H1 (cell line): Measurements from ENCODE around the gene LPO. TPM values are rescaled to one million over a fixed set of nuclear protein-coding genes. Genes with fewer than 3 reads are reported as not detected.

Experiments used
- CTCF ChIA-PET: fragments of 300-600 bp; sonication (Branson Sonifier 250); formaldehyde crosslinking; loops from one replicate; lab custom pipeline; 2021; ENCODE audit not compliant: partially characterized antibody; lab: Charles Lee
- POLR2A ChIA-PET: fragments of 300-600 bp; sonication (Branson Sonifier 250); formaldehyde crosslinking; loops from one replicate; lab custom pipeline; 2021; ENCODE audit warnings: inconsistent platforms; ENCODE audit not compliant: partially characterized antibody; lab: Charles Lee
- DNase-seq, 2 experiments: peaks; one replicate each; pipeline versions ENCODE4 v3.0.0 to v3.0.0-alpha.2; 2010 to 2022; ENCODE audit warnings: low spot score in 2 of 2, low read depth in 1 of 2, mixed read lengths in 1 of 2
- FAIRE-seq: peaks from 2 replicates; lab custom pipeline; 2011; peaks lifted over from hg19 to GRCh38; lab: Jason Lieb, UNC
- H2AFZ ChIP-seq: 2 replicates; pipeline ENCODE4 v1.8.1; 2012; ENCODE audit warnings: low read length, inconsistent platforms
- H2AK5ac ChIP-seq: 2 replicates; pipeline ENCODE4 v1.6.1; 2013; ENCODE audit warnings: low read depth, low read length
- H2BK120ac ChIP-seq: replicated peaks from 2 replicates; pipeline ENCODE3; 2013; ENCODE audit warnings: low read depth, low read length, inconsistent platforms
- H2BK12ac ChIP-seq: 2 replicates; pipeline ENCODE4 v1.6.1; 2013; ENCODE audit warnings: low read depth, low read length
- H2BK15ac ChIP-seq: 2 replicates; pipeline ENCODE4 v1.6.1; 2013; ENCODE audit warnings: low read length
- H2BK20ac ChIP-seq: 2 replicates; pipeline ENCODE4 v1.6.1; 2013; ENCODE audit warnings: low read length
- H2BK5ac ChIP-seq: 2 replicates; pipeline ENCODE4 v1.6.1; 2013; ENCODE audit warnings: low read depth, low read length
- H3K14ac ChIP-seq: 2 replicates; pipeline ENCODE4 v1.6.1; 2013; ENCODE audit warnings: inconsistent platforms; ENCODE audit not compliant: insufficient read length
- H3K18ac ChIP-seq: 2 replicates; pipeline ENCODE4 v1.6.1; 2013; ENCODE audit warnings: low read length; ENCODE audit errors: extremely low read depth
- H3K23ac ChIP-seq: 2 replicates; pipeline ENCODE4 v1.6.1; 2013; ENCODE audit warnings: inconsistent platforms; ENCODE audit not compliant: insufficient read length
- H3K23me2 ChIP-seq: 2 replicates; pipeline ENCODE4 v1.6.1; 2013; ENCODE audit warnings: low read depth, low read length
- H3K27ac ChIP-seq: 2 replicates; pipeline ENCODE4 v1.6.1; 2011; ENCODE audit warnings: low read depth, low read length, inconsistent platforms
- H3K27me3 ChIP-seq, 4 experiments: replicated peaks in 1 of 4; 1 replicate in 1 of 4; 2 replicates in 3 of 4; pipeline versions ENCODE4 v1.6.1 to v1.8.1; 2011 to 2013; ENCODE audit warnings: low read length in 3 of 4, mild to moderate bottlenecking in 3 of 4, inconsistent platforms in 2 of 4, mixed read lengths in 2 of 4, moderate library complexity in 1 of 4; ENCODE audit not compliant: control insufficient read depth in 3 of 4, insufficient read depth in 3 of 4; ENCODE audit errors: extremely low read depth in 1 of 4
- H3K36me3 ChIP-seq, 4 experiments: 2 replicates each; pipeline versions ENCODE4 v1.6.1 to v1.8.1; 2011 to 2013; ENCODE audit warnings: mild to moderate bottlenecking in 4 of 4, low read length in 3 of 4, moderate library complexity in 2 of 4, control low read depth in 1 of 4, inconsistent platforms in 1 of 4; ENCODE audit not compliant: insufficient read depth in 4 of 4, control insufficient read depth in 2 of 4
- H3K4ac ChIP-seq: replicated peaks from 2 replicates; pipeline ENCODE3; 2013; ENCODE audit warnings: low read length, low read depth, mixed read lengths, inconsistent platforms; ENCODE audit not compliant: insufficient read length
- H3K4me1 ChIP-seq, 4 experiments: replicated peaks in 1 of 4; 1 replicate in 1 of 4; 2 replicates in 3 of 4; pipeline versions ENCODE4 v1.6.1 to v1.8.1; 2011 to 2013; ENCODE audit warnings: low read length in 3 of 4, inconsistent platforms in 2 of 4, mixed read lengths in 1 of 4; ENCODE audit not compliant: insufficient read depth in 4 of 4, control insufficient read depth in 3 of 4
- H3K4me2 ChIP-seq, 2 experiments: 2 replicates each; pipeline versions ENCODE4 v1.6.1 to v1.8.1; 2011 to 2013; ENCODE audit warnings: low read depth in 2 of 2, low read length in 2 of 2, control low read depth in 1 of 2, inconsistent platforms in 1 of 2, mild to moderate bottlenecking in 1 of 2; ENCODE audit not compliant: insufficient read depth in 1 of 2
- H3K4me3 ChIP-seq, 4 experiments: fragments of 200-600, 300-600 bp in 1 of 4; sonication (generic), shearing (Covaris generic), sonication (Bioruptor Twin) in 1 of 4; 2 replicates each; pipeline versions ENCODE4 v1.5.1 to v1.8.1; 2011 to 2016; ENCODE audit warnings: low read length in 4 of 4, low read depth in 3 of 4, control low read depth in 2 of 4, inconsistent platforms in 2 of 4, mild to moderate bottlenecking in 2 of 4, mixed read lengths in 1 of 4, moderate library complexity in 1 of 4; ENCODE audit not compliant: insufficient read depth in 2 of 4; ENCODE audit errors: extremely low read depth in 1 of 4
- H3K56ac ChIP-seq: replicated peaks from 2 replicates; pipeline ENCODE3; 2013; ENCODE audit warnings: low read depth, mild to moderate bottlenecking, mixed read lengths, low read length, inconsistent platforms; ENCODE audit not compliant: insufficient read length
- H3K79me1 ChIP-seq: 2 replicates; pipeline ENCODE4 v1.6.1; 2013; ENCODE audit warnings: low read depth, low read length, control low read depth
- H3K79me2 ChIP-seq, 2 experiments: 2 replicates each; pipeline versions ENCODE4 v1.6.1 to v1.8.1; 2012 to 2013; ENCODE audit warnings: low read length in 2 of 2, mild to moderate bottlenecking in 2 of 2, inconsistent platforms in 1 of 2; ENCODE audit not compliant: insufficient read depth in 2 of 2, control insufficient read depth in 1 of 2
- H3K9ac ChIP-seq, 4 experiments: replicated peaks in 1 of 4; 1 replicate in 1 of 4; 2 replicates in 3 of 4; pipeline versions ENCODE4 v1.6.1 to v1.8.1; 2011 to 2013; ENCODE audit warnings: low read depth in 3 of 4, low read length in 3 of 4, control low read depth in 2 of 4, mild to moderate bottlenecking in 2 of 4, moderate library complexity in 2 of 4, inconsistent platforms in 1 of 4; ENCODE audit errors: extremely low read depth in 1 of 4
- H3K9me3 ChIP-seq, 2 experiments: 2 replicates each; pipeline versions ENCODE4 v1.6.1 to v1.8.1; 2012 to 2013; ENCODE audit warnings: mild to moderate bottlenecking in 2 of 2, moderate library complexity in 2 of 2, control low read depth in 1 of 2, inconsistent platforms in 1 of 2, low read depth in 1 of 2, low read length in 1 of 2, mixed read lengths in 1 of 2; ENCODE audit not compliant: insufficient read depth in 2 of 2
- H4K20me1 ChIP-seq, 2 experiments: replicated peaks in 1 of 2; 2 replicates each; pipeline versions ENCODE3 to v1.8.1; 2011 to 2013; ENCODE audit warnings: inconsistent platforms in 2 of 2, low read length in 2 of 2, mild to moderate bottlenecking in 1 of 2; ENCODE audit not compliant: insufficient read depth in 2 of 2, control insufficient read depth in 1 of 2
- H4K5ac ChIP-seq: 2 replicates; pipeline ENCODE4 v1.6.1; 2013; ENCODE audit warnings: low read length, low read depth, mixed read lengths, inconsistent platforms; ENCODE audit not compliant: insufficient read length
- H4K8ac ChIP-seq: 2 replicates; pipeline ENCODE4 v1.8.0; 2013; ENCODE audit warnings: mild to moderate bottlenecking, moderate library complexity, low read length, inconsistent platforms; ENCODE audit not compliant: insufficient read depth; ENCODE audit errors: extremely low read depth
- H4K91ac ChIP-seq: replicated peaks from 2 replicates; pipeline ENCODE3; 2013; ENCODE audit warnings: low read length, mixed read lengths, inconsistent platforms; ENCODE audit not compliant: insufficient read length
- CREB1 ChIP-seq: IDR thresholded peaks from 2 replicates; pipeline ENCODE4 v1.6.1; 2012; ENCODE audit warnings: inconsistent platforms
- JUND ChIP-seq: IDR thresholded peaks from 2 replicates; pipeline ENCODE4 v1.6.1; 2011; ENCODE audit warnings: mild to moderate bottlenecking, improper control_type of control experiment, low read length
- WGBS, 2 experiments: shearing (Covaris generic) in 1 of 2; methylation state at CpG; one replicate each; pipeline versions ENCODE4 v1.1.6 to v1.1.7; 2013 to 2015; ENCODE audit warnings: low lambda C conversion rate in 2 of 2, mixed read lengths in 2 of 2, inconsistent platforms in 1 of 2, low coverage in 1 of 2, missing lambda C conversion rate in 1 of 2; ENCODE audit not compliant: insufficient replicate concordance in 2 of 2, insufficient coverage in 1 of 2, insufficient read length in 1 of 2; ENCODE audit errors: extremely low coverage in 1 of 2, missing lambda C conversion rate in 1 of 2; 5-methylcytosine and 5-hydroxymethylcytosine counted together
- polyA plus RNA-seq, 7 experiments: library from polyadenylated mRNA; depleted of rRNA in 3 of 7; stranded (reverse) in 5 of 7; unstranded in 2 of 7; fragments of >200 nt in 5 of 7; fragments of 200-250 nt in 2 of 7; gene quantifications; 1 replicate in 5 of 7; 2 replicates in 1 of 7; 4 replicates in 1 of 7; pipeline versions ENCODE4 v1.2.1 to v1.2.3, GENCODE V29; 2011 to 2013; ENCODE audit warnings: missing spikeins in 2 of 7, mixed read lengths in 2 of 7
- total RNA-seq: library from RNA; stranded (reverse); fragmentation: NEBNext Ultra II Directional; extraction: Animal tissue kit (Norgen Biotek cat#: 25700); gene quantifications from 2 replicates; pipeline ENCODE4 v1.2.1, GENCODE V29; 2021

The LPO gene
- total and polyA plus RNA-seq, 2 of the 8 experiments (the other 6 are each of a cell fraction or from before 2014, with no cell fraction given) = 0.38 to 0.52 TPM

DNA sequence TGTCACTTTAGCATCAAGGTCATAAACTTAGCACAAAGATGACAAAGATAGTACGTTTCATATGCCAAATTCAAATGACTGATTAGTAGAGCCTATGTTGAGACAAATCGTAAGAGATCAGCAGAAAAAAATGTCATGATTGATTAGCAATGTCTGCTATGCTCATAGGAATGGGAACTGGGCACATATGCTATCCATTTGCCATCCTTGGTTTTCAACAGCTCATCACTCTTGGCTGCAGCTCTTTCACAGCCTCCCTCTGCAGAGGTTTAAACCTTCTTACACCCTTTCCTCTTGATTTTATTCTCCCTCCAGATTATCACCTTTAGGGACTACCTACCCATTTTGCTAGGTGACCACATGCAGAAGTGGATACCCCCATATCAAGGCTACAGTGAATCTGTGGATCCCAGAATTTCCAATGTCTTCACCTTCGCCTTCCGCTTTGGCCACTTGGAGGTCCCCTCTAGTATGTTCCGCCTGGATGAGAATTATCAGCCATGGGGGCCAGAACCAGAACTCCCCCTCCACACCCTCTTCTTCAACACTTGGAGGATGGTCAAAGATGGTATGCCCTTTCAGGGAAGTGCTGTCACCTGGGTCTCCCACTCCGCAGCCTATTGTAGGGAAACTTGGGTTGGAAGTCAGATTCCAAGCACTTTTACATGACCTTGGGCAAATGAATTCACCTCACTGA, 26.2 kb downstream of the LPO start:
- WGBS, 2 experiments = 88% methylated on average over 6 of the region's 6 CpGs; no CpG with 5 or more reads in 1 of the 2 experiments
- ChIA-PET POLR2A (no interaction called here), CTCF (interaction anchor here (1.0 to 2.1 kb wide), 3 partner anchors 9 to 17 kb away, joined by 3 to 15 read pairs (median 8); no protein-coding TSS in a partner anchor)

More for the DNA sequence above, 26.2 kb downstream of the LPO start:
- Histone ChIP-seq H3K9me3 (no peaks in the 10 kb centered on the region), H3K36me3 (no peaks in the 10 kb centered on the region), H3K27me3 (no peaks in the 10 kb centered on the region; a peak in 2 of 7 replicates), H3K18ac (no peak overlapping the region), H3K27ac (no peak overlapping the region), H3K4me3 (no peak overlapping the region), H4K8ac (no peak overlapping the region), H4K5ac (no peak overlapping the region), H2BK15ac (no peak overlapping the region), H2BK120ac (no peak overlapping the region), H3K23ac (no peak overlapping the region), H3K56ac (no peak overlapping the region), H3K79me1 (no peaks in the 10 kb centered on the region), H3K4me2 (no peak overlapping the region), H2AK5ac (no peak overlapping the region), H2BK20ac (no peak overlapping the region), H4K91ac (no peak overlapping the region), H2BK12ac (no peak overlapping the region), H4K20me1 (no peaks in the 10 kb centered on the region), H3K4me1 (no peaks in the 10 kb centered on the region), H3K4ac (no peak overlapping the region), H2AFZ (no peak overlapping the region), H3K9ac (no peak overlapping the region), H3K23me2 (no peaks in the 10 kb centered on the region), H2BK5ac (no peak overlapping the region), H3K79me2 (no peaks in the 10 kb centered on the region), H3K14ac (no peak overlapping the region)
- no peak for FAIRE-seq
- DNase-seq = peak in 1 of 2 experiments; percentile 14
- no peak for TF ChIP-seq JUND
- TF ChIP-seq CREB1 = no peak
